WI38 (cell line): ENCODE data around the gene ZNF688.

ENCODE experiments used
- H3K4me3 ChIP-seq: 2 replicates; pipeline ENCODE4 v1.5.1; 2011; ENCODE audit warnings: low read depth, mild to moderate bottlenecking, control low read depth, low read length
- CTCF ChIP-seq: IDR thresholded peaks from 2 replicates; pipeline ENCODE4 v1.5.1; 2012; ENCODE audit warnings: low read depth, mild to moderate bottlenecking, control low read depth, low read length

The ZNF688 gene

DNA sequence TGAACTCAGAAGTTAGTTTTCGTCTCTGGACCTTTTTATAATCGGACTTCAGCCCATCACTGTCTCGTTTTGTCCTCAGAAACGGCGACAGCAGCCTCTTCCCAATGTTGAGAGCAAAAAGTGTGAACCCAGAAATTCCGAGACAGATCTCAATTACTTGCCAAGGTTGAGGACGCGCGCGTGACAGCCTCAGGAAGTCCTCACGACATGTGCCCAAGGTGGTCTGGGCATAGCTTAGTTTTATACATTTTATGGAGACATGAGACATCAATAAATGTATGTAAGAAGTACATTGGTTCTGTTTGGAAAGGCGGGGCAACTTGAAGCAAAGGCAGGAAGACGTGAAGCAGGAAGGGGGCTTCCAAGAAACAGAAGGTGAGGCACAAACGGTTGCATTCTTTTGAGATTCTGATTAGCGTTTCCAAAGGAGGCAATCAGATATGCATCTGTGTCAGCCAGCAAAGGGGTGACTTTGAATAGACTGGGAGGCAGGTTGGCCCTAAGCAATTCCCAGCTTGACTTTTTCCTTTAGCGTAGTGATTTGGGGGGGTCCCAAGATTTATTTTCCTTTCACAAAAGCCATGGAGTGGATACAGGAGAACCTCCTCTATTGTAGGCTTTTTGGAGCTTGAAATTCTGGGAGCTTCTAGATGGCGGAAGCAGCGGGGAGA, 36.3 kb downstream of the ZNF688 start:
- no peak for TF ChIP-seq CTCF
- peak overlapping the region; percentile 70 for H3K4me3 ChIP-seq

DNA sequence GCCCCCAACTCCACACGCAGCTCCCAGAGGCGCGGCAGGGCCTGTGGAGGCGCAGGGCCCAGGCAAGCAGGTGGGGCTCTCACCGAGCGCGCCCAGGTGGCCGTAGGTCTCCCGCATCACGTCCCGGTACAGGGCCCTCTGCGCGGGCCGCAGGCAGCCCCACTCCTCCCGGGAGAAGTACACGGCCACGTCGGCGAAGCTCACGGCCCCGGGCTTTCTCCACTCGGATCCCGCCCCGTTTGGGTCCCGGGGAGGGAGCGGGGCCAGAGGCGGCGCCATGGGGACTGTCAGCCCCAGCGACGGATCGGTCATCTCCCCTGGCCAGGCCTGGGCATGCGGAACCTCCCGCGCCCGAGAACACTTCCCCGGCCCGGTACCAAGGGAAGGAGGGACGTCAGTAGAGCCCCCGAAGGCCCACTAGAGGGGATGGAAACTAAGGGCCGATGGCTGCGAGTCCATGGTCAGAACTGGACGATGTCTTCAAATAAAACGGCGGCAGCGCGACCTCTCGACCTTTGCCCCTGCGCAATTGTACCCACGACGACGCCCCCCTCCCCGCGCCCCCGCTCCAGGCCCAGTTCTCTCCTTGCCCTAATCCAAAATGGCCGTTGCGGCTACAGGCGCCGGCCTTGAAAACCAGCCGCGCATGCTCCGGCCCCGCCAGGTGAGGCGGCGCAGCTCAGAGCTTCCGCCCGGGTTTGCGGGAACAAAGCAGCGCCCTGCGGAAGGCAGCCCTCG, 37.0 kb downstream of the ZNF688 start, which contains the start of gene ZNF747:
Gene ZNF747, minus strand, starts transcription at position 491 of the 738 bp plus-strand sequence. Its CDS starts 179 bp downstream, at position 312.
- peak within 1 kb of the TSS; percentile 70 for H3K4me3 ChIP-seq
- TF ChIP-seq CTCF = no peak

DNA sequence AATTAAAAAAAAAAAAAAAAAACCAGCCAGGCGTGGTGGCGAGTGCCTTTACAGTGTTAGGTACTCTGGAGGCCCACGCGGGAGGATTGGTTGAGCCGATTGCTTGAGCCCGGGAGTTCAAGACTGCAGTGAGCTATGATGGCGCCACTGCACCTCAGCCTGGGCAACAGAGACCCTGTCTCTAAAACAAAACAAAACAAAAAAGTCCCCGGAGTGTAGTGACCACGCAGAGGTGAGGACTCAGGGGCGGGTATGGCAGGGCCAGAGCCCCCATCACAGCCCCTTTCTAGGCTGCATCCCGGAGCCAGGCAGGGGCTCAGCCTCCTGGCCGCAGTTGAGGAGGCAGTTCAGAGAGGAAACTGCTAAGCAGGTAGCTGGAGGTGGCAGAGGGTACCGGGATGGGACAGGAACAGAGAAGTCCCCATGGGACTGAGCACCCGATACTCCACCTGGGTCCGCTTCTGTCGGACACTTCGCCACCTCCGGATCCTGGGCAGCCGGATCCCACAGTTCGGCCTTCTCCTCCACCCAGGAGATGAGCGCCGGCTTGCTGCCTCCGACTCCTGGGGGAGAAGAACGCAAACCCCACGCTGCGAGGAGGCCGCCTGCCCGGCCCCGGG, 37.7 kb downstream of the ZNF688 start:
- no peak for TF ChIP-seq CTCF
- peak overlapping the region; percentile 70 for H3K4me3 ChIP-seq

- no peak overlapping the region for H3K4me3 ChIP-seq
Observed at GRCh38 chr16:30533146-30533522, 38.4 kb downstream of the ZNF688 start.

DNA sequence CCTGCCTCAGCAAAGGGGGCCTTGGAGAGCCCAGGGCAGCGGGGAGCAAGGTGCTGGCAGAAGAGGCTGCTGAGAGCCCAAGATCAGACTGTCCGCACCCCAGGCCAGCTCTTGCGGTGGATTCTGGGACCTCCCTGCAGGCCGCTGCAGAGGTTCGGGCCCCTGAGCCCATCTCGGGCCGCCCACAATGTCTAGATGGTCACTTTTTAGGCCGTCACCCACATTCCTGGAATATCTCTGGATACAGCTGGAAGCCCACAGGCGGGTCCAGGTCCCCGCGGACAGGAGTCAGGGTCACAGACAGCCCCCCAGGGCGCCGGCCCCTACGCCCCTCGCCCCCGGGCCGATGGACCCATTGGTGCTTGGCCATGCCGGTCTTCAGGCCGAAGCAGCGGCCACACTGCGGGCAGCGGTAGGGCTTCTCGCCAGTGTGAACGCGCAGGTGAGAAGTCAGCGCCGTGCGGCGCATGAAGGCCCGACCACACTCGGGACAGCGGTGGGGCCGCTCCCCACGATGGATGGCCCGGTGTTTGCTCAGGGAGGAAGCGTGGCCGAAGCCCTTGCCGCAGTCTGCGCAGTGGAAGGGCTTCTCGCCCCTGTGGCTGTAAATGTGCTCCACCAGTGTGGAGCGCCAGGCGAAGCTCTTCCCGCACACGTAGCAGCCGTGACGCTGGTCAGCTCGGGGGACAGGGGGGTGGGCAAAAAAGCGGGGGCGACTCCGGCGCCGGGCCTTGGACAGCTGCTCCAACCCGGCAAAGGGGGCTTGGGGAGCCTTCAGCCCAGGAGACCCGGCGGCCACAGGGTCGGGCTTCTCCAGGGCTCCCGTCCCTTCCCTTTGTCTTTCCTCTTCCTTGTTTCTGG, 39.0 kb downstream of the ZNF688 start:
- H3K4me3 ChIP-seq = no peak overlapping the region
- TF ChIP-seq CTCF = no peak

More at GRCh38 chr16:30533146-30533522, 38.4 kb downstream of the ZNF688 start:
- no peak for TF ChIP-seq CTCF

GRCh38 chr16:30530163-30531037, 41.1 kb downstream of the ZNF688 start:
- no peak overlapping the region for H3K4me3 ChIP-seq
- TF ChIP-seq CTCF = no peak
